HL-60 (cell line): ENCODE data around the gene HLCS.

Experiments used
- DNase-seq, 2 experiments: peaks; one replicate each; pipeline ENCODE4 v3.0.0-alpha.2; 2010 to 2020; ENCODE audit warnings: low read depth in 1 of 2, low spot score in 1 of 2
- H3K27ac ChIP-seq: fragments of 250-450 bp; sonication (Bioruptor Pico); replicated peaks from 2 replicates; pipeline ENCODE4 v1.5.1; 2020; ENCODE audit warnings: mild to moderate bottlenecking, moderate library complexity
- H3K27me3 ChIP-seq: fragments of 250-450 bp; sonication (Bioruptor Pico); 2 replicates; pipeline ENCODE4 v1.5.1; 2021; ENCODE audit warnings: mild to moderate bottlenecking, moderate library complexity; ENCODE audit not compliant: insufficient read depth, poor library complexity, severe bottlenecking
- H3K4me3 ChIP-seq: replicated peaks from 2 replicates; pipeline ENCODE4 v1.5.1; 2011; ENCODE audit warnings: mild to moderate bottlenecking, control low read depth, low read length; ENCODE audit not compliant: insufficient read depth
- GABPA ChIP-seq: IDR thresholded peaks from 2 replicates; pipeline ENCODE4 v1.6.1; 2012; ENCODE audit warnings: low read depth
- POLR2AphosphoS5 ChIP-seq: IDR thresholded peaks from 2 replicates; pipeline ENCODE4 v1.6.1; 2012; ENCODE audit warnings: low read depth
- REST ChIP-seq: IDR thresholded peaks from 2 replicates; pipeline ENCODE4 v1.6.1; 2012; ENCODE audit warnings: low read depth; ENCODE audit not compliant: insufficient replicate concordance
- SPI1 ChIP-seq: IDR thresholded peaks from 2 replicates; pipeline ENCODE4 v1.6.1; 2012; ENCODE audit warnings: low read depth, mild to moderate bottlenecking, borderline replicate concordance
- TF ChIP-seq, protein P1 (sequence below): IDR thresholded peaks from one replicate; pipeline ENCODE4 v1.5.1; 2011; ENCODE audit warnings: low read length, control low read depth, inconsistent platforms; ENCODE audit not compliant: insufficient read depth

Gene HLCS

GRCh38 chr21:36741506-36741905 is 225.0 kb downstream of the HLCS start:
- peaks cover 14% of the 10 kb centered on the region for H3K27me3 ChIP-seq
- no peak overlapping the region for H3K4me3 ChIP-seq
- no peak for TF ChIP-seq SPI1
- TF ChIP-seq GABPA: no peak
- no peak for TF ChIP-seq REST
- TF ChIP-seq POLR2AphosphoS5: no peak
- no peak overlapping the region for H3K27ac ChIP-seq
- DNase-seq: no peak

GRCh38 chr21:36738489-36739126 is 227.9 kb downstream of the HLCS start:
- TF ChIP-seq REST (no peak), POLR2AphosphoS5 (no peak), GABPA (no peak), SPI1 (no peak)
- TF ChIP-seq, protein P1, sequence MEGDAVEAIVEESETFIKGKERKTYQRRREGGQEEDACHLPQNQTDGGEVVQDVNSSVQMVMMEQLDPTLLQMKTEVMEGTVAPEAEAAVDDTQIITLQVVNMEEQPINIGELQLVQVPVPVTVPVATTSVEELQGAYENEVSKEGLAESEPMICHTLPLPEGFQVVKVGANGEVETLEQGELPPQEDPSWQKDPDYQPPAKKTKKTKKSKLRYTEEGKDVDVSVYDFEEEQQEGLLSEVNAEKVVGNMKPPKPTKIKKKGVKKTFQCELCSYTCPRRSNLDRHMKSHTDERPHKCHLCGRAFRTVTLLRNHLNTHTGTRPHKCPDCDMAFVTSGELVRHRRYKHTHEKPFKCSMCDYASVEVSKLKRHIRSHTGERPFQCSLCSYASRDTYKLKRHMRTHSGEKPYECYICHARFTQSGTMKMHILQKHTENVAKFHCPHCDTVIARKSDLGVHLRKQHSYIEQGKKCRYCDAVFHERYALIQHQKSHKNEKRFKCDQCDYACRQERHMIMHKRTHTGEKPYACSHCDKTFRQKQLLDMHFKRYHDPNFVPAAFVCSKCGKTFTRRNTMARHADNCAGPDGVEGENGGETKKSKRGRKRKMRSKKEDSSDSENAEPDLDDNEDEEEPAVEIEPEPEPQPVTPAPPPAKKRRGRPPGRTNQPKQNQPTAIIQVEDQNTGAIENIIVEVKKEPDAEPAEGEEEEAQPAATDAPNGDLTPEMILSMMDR: no peak
- no peak for DNase-seq
- Histone ChIP-seq H3K27me3 (no peaks in the 10 kb centered on the region), H3K27ac (no peak overlapping the region), H3K4me3 (no peak overlapping the region)

DNA sequence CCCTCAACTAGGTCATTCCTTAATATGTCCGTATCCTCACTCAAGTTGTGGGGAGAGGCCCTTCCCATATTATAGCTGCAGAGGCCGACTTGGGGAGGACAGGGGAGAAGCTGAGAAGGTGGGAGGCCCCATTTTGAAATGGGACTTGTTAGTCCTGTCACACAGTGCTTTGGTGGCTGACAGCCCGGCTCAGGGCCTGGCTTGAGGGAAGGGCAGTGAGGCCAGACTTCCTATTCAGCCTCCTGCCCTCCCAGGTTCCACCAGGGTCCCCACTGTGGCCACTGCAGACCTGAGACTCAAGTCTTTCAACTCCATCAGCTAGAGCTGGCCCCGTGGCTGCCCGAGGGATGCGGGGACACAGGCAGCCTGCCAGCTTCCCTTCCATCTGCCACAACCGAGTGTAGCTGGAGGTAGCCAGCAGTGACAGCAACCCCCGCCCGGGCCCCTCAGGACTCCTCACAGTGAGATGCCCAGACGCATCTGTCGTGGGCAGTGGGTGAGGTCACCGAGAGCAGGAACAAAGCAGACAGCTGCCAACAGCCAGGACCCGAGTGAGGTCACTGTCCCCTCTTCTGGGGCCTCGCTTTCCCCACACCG is 230.6 kb downstream of the HLCS start:
- no peak overlapping the region for H3K4me3 ChIP-seq
- H3K27ac ChIP-seq: no peak overlapping the region
- no peaks in the 10 kb centered on the region for H3K27me3 ChIP-seq
- TF ChIP-seq, protein P1: no peak
- TF ChIP-seq POLR2AphosphoS5 (no peak), REST (no peak), GABPA (no peak), SPI1 (no peak)
- DNase-seq: no peak
